Keratinocyte (primary cell): ENCODE data around the gene DENND2A. TPM values are rescaled to one million over a fixed set of nuclear protein-coding genes. Genes with fewer than 3 reads are reported as not detected.

Source experiments
- DNase-seq: peaks from one replicate; pipeline ENCODE4 v3.0.0-alpha.2; 2011; ENCODE audit warnings: low read depth, missing footprints, low spot score
- FAIRE-seq: peaks from 2 replicates; lab custom pipeline; 2011; peaks lifted over from hg19 to GRCh38; lab: Jason Lieb, UNC
- H2AFZ ChIP-seq: 2 replicates; pipeline ENCODE4 v1.6.0; 2012; ENCODE audit warnings: low read length, control low read depth, inconsistent platforms; ENCODE audit not compliant: control insufficient read depth
- H3K27ac ChIP-seq: 2 replicates; pipeline ENCODE4 v1.5.1; 2011; ENCODE audit warnings: low read length; ENCODE audit not compliant: control insufficient read depth, insufficient read depth
- H3K27me3 ChIP-seq: 3 replicates; pipeline ENCODE4 v1.6.0; 2011; ENCODE audit warnings: low read length; ENCODE audit not compliant: control insufficient read depth, insufficient read depth; ENCODE audit errors: extremely low read depth
- H3K36me3 ChIP-seq, 2 experiments: 2 replicates in 1 of 2; 3 replicates in 1 of 2; pipeline ENCODE4 v1.5.1; 2011; ENCODE audit warnings: low read length in 2 of 2, mild to moderate bottlenecking in 1 of 2; ENCODE audit not compliant: control insufficient read depth in 2 of 2, insufficient read depth in 2 of 2; ENCODE audit errors: extremely low read depth in 1 of 2
- H3K4me1 ChIP-seq: 3 replicates; pipeline ENCODE4 v1.5.1; 2011; ENCODE audit warnings: low read length; ENCODE audit not compliant: control insufficient read depth, insufficient read depth; ENCODE audit errors: extremely low read depth
- H3K4me2 ChIP-seq: 3 replicates; pipeline ENCODE4 v1.6.0; 2011; ENCODE audit warnings: low read depth, low read length; ENCODE audit not compliant: control insufficient read depth, insufficient read depth; ENCODE audit errors: extremely low read depth
- H3K4me3 ChIP-seq, 3 experiments: fragments of 200-600 bp in 1 of 3; sonication (generic) in 1 of 3; 2 replicates in 2 of 3; 3 replicates in 1 of 3; pipeline ENCODE4 v1.5.1; 2011 to 2016; ENCODE audit warnings: low read length in 3 of 3, mild to moderate bottlenecking in 3 of 3, control low read depth in 2 of 3, inconsistent platforms in 1 of 3, low read depth in 1 of 3, mixed read lengths in 1 of 3, mixed run types in 1 of 3, moderate library complexity in 1 of 3; ENCODE audit not compliant: control insufficient read depth in 2 of 3, insufficient read depth in 2 of 3; ENCODE audit errors: extremely low read depth in 1 of 3
- H3K79me2 ChIP-seq: 2 replicates; pipeline ENCODE4 v1.6.0; 2012; ENCODE audit warnings: low read length; ENCODE audit not compliant: control insufficient read depth, insufficient read depth
- H3K9ac ChIP-seq: 3 replicates; pipeline ENCODE4 v1.6.0; 2011; ENCODE audit warnings: low read length; ENCODE audit not compliant: control insufficient read depth, insufficient read depth; ENCODE audit errors: extremely low read depth
- H3K9me1 ChIP-seq: 3 replicates; pipeline ENCODE4 v1.6.0; 2011; ENCODE audit warnings: low read length; ENCODE audit not compliant: control insufficient read depth, insufficient read depth; ENCODE audit errors: extremely low read depth
- H3K9me3 ChIP-seq: 2 replicates; pipeline ENCODE4 v1.5.1; 2012; ENCODE audit warnings: low read depth, low read length; ENCODE audit not compliant: control insufficient read depth
- H4K20me1 ChIP-seq: 3 replicates; pipeline ENCODE4 v1.6.0; 2011; ENCODE audit warnings: low read length; ENCODE audit not compliant: control insufficient read depth, insufficient read depth; ENCODE audit errors: extremely low read depth
- EZH2 ChIP-seq: IDR thresholded peaks from one replicate; pipeline ENCODE4 v1.6.1; 2012; ENCODE audit warnings: inconsistent platforms, mild to moderate bottlenecking, low read length, moderate library complexity
- dilution Hi-C: fragments of 300-500 bp; cut with MboI; formaldehyde crosslinking; loops from one replicate; pipeline ENCODE4 v1.7.0; 2020; ENCODE audit warnings: low sequenced_read_pairs; ENCODE audit not compliant: extremely low pct_ligation_motif_present
- polyA plus RNA-seq, 5 experiments: library from polyadenylated mRNA; depleted of rRNA in 3 of 5; stranded (reverse) in 3 of 5; stranded (forward) in 1 of 5; unstranded in 1 of 5; fragments of >200 nt; gene quantifications; 1 replicate in 1 of 5; 2 replicates in 3 of 5; 3 replicates in 1 of 5; pipeline versions ENCODE4 v1.2.1 to v1.2.3, GENCODE V29; 2011 to 2012; ENCODE audit warnings: missing spikeins in 2 of 5, low read depth in 1 of 5, low replicate concordance in 1 of 5
- TF ChIP-seq, protein P1 (sequence below), 3 experiments: IDR thresholded peaks in 1 of 3; conservative IDR thresholded peaks in 1 of 3; optimal IDR thresholded peaks in 1 of 3; 2 replicates in 2 of 3; 3 replicates in 1 of 3; pipeline versions ENCODE3 to v1.5.1; 2011; ENCODE audit warnings: low read length in 3 of 3, mild to moderate bottlenecking in 3 of 3, moderate library complexity in 2 of 3, control low read depth in 1 of 3, inconsistent platforms in 1 of 3; ENCODE audit not compliant: insufficient read depth in 2 of 3; ENCODE audit errors: extremely low read depth in 1 of 3

The DENND2A gene
- polyA plus RNA-seq, 1 donor (not counting 4 experiments of a cell fraction or from before 2014, with no cell fraction given), result 1.8 TPM

GRCh38 chr7:140685407-140686087 is 44.9 kb upstream of the DENND2A start:
- Histone ChIP-seq H3K9me1 (no peaks in the 10 kb centered on the region), H4K20me1 (no peaks in the 10 kb centered on the region), H3K79me2 (no peaks in the 10 kb centered on the region), H2AFZ (no peak overlapping the region), H3K4me1 (no peaks in the 10 kb centered on the region), H3K27me3 (no peaks in the 10 kb centered on the region), H3K9ac (no peak overlapping the region), H3K4me2 (no peak overlapping the region), H3K36me3 (peaks cover 7% of the 10 kb centered on the region in 2 experiments), H3K4me3 (no peak overlapping the region), H3K9me3 (no peaks in the 10 kb centered on the region), H3K27ac (no peak overlapping the region)
- DNase-seq (no peak), FAIRE-seq (no peak)
- dilution Hi-C loops, result no loop called here
- TF ChIP-seq, protein P1, sequence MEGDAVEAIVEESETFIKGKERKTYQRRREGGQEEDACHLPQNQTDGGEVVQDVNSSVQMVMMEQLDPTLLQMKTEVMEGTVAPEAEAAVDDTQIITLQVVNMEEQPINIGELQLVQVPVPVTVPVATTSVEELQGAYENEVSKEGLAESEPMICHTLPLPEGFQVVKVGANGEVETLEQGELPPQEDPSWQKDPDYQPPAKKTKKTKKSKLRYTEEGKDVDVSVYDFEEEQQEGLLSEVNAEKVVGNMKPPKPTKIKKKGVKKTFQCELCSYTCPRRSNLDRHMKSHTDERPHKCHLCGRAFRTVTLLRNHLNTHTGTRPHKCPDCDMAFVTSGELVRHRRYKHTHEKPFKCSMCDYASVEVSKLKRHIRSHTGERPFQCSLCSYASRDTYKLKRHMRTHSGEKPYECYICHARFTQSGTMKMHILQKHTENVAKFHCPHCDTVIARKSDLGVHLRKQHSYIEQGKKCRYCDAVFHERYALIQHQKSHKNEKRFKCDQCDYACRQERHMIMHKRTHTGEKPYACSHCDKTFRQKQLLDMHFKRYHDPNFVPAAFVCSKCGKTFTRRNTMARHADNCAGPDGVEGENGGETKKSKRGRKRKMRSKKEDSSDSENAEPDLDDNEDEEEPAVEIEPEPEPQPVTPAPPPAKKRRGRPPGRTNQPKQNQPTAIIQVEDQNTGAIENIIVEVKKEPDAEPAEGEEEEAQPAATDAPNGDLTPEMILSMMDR (optimal IDR thresholded peaks at IDR 0.05 in 1 of 3, IDR thresholded peaks at IDR 0.05 in 1 of 3, conservative IDR thresholded peaks at IDR 0.05 in 1 of 3; ENCODE audit: extremely low read depth in 1 of 3, insufficient read depth in 2 of 3, low read length in 3 of 3), result no peak
- TF ChIP-seq EZH2, result no peak

- no peak overlapping the region for H3K4me2 ChIP-seq
- H3K9me3 ChIP-seq, result no peaks in the 10 kb centered on the region
- H3K79me2 ChIP-seq, result no peaks in the 10 kb centered on the region
- H3K4me1 ChIP-seq, result no peaks in the 10 kb centered on the region
- dilution Hi-C loops, result no loop called here
- H4K20me1 ChIP-seq, result no peaks in the 10 kb centered on the region
- H3K9ac ChIP-seq, result no peak overlapping the region
- no peak overlapping the region for H3K27ac ChIP-seq
- H3K4me3 ChIP-seq, result no peak overlapping the region
- H3K27me3 ChIP-seq, result no peaks in the 10 kb centered on the region
- TF ChIP-seq, protein P1 (optimal IDR thresholded peaks at IDR 0.05 in 1 of 3, IDR thresholded peaks at IDR 0.05 in 1 of 3, conservative IDR thresholded peaks at IDR 0.05 in 1 of 3; ENCODE audit: extremely low read depth in 1 of 3, insufficient read depth in 2 of 3, low read length in 3 of 3), result no peak
- TF ChIP-seq EZH2, result no peak
- H3K9me1 ChIP-seq, result no peaks in the 10 kb centered on the region
- FAIRE-seq, result no peak
- H2AFZ ChIP-seq, result no peak overlapping the region
- peaks cover 0 to 10% of the 10 kb centered on the region in 2 experiments for H3K36me3 ChIP-seq
- DNase-seq, result no peak
Observed at GRCh38 chr7:140684066-140684950, 43.7 kb upstream of the DENND2A start.
